SH-SY5Y (cell line): Measurements from ENCODE around the gene SYDE2.

Experiments used
- GATA2 ChIP-seq: IDR thresholded peaks from 2 replicates; pipeline ENCODE4 v1.6.1; 2011; ENCODE audit warnings: mild to moderate bottlenecking, low read depth, low read length
- GATA3 ChIP-seq: IDR thresholded peaks from 2 replicates; pipeline ENCODE4 v1.6.1; 2011; ENCODE audit warnings: low read depth, mild to moderate bottlenecking, low read length, moderate library complexity

DNA sequence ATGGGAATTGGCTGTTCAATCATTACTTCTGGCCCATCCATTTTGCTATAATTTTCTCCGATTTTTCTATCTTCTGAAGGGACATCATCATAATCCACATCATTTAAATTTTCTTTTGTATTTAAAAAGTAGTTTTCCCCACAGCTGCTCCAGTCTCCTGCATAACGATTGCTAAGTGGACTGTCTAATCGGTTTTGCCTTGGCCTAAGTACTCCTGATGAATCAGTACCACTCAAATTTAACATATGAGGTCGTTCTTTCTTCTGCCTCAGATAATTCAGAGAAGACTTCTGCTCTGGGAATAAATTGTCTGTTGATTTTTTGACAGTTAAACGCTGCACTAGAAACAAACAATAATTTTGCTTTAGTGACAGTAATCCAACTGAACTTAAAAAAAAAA, 41.9 kb downstream of the SYDE2 start:
- TF ChIP-seq GATA2, result no peak
- TF ChIP-seq GATA3, result no peak
